ENCODE data around the gene HDAC8. TPM values are rescaled to one million over a fixed set of nuclear protein-coding genes. Genes with fewer than 3 reads are reported as not detected.
"Not testable (repeated sequence)": the region's sequence is repeated elsewhere in the genome, so short reads cannot be mapped to it uniquely, and the experiment has no call there.

Gene HDAC8
- total and polyA plus RNA-seq, 9 of the 15 experiments (the other 6 are each of a cell fraction or from before 2014, with no cell fraction given) = 18.9 to 53.8 (median 28.7) TPM

DNA sequence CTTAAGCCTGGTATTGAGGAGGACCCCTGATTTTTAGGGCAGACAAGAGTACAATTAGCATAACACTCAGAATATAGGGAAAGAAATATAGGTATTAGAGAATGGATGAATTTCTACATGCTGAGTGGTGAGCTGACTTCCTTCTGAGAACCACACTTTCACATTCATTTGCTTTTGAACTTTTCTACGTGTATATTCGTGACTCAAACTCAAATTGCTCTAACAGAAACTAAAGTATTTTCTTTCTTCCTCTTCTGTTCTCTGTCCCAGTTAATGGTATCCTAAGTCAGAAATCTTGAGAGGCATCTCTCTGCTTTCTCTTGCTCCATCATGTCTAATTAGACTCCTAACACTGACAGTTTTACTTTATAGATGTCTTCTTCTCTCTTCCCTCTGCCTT is 163.8 kb downstream of the HDAC8 start (continued):
- no peak for TF ChIP-seq EZH2 (IDR thresholded peaks at IDR 0.05; ENCODE audit: borderline replicate concordance, low read depth, low read length)

DNA sequence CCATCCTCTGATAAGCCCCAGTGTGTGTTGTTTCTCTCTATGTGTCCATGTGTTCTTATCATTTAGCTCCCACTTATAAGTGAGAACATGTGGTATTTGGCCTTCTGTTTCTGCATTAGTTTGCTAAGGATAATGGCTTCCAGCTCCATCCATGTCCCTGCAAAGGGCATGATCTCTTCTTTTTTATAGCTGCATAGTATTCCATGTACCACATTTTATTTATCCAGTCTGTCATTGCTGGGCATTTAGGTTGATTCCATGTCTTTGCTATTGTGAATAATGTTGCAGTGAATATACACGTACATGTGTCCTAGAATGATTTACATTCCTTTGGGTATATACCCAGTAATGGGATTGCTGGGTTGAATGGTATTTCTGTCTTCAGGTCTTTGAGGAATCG is 167.5 kb downstream of the HDAC8 start:
- H3K9ac ChIP-seq (ENCODE audit: insufficient read depth in 1 of 2, low read depth in 2 of 2, low read length in 2 of 2); H3K9me1 ChIP-seq (ENCODE audit: control insufficient read depth, insufficient read depth, low read length); H3K79me2 ChIP-seq (ENCODE audit: control insufficient read depth, insufficient read depth, low read length); FAIRE-seq; DNase-seq (ENCODE audit: extremely low read depth in 1 of 4, low spot score in 3 of 4); ATAC-seq; intact Hi-C loops (cut with micrococcal nuclease); CTCF ChIA-PET (ENCODE audit: low intra/inter-chr PET ratio); BruUV-seq (replicated peaks); H3K4me2 ChIP-seq (ENCODE audit: insufficient read depth, low read length); POLR2A ChIA-PET; H2AFZ ChIP-seq (ENCODE audit: low read depth, low read length); H4K20me1 ChIP-seq (replicated peaks; ENCODE audit: control insufficient read depth, insufficient read depth, low read length); H3K4me3 ChIP-seq; in situ Hi-C loops (cut with MboI); H3K27ac ChIP-seq (ENCODE audit: extremely low read depth, low read depth, low read length); H3K9me3 ChIP-seq (replicated peaks; ENCODE audit: control insufficient read depth, insufficient read depth, low read depth, low read length); H3K4me1 ChIP-seq (replicated peaks in 1 of 2; ENCODE audit: control insufficient read depth in 2 of 2, insufficient read depth in 2 of 2, low read length in 2 of 2); H3K27me3 ChIP-seq (ENCODE audit: control insufficient read depth in 2 of 2, insufficient read depth in 2 of 2, low read length in 2 of 2); H3K36me3 ChIP-seq (ENCODE audit: control insufficient read depth, insufficient read depth, low read length): not testable (repeated sequence)
- 74% methylated on average over 2 of the region's 2 CpGs for WGBS (ENCODE audit: insufficient coverage, low coverage, missing lambda C conversion rate)
- TF ChIP-seq ZNF146 (CRISPR knock-in tag; IDR thresholded peaks at IDR 0.05; ENCODE audit: unreplicated experiment) = peak; percentile 56

DNA sequence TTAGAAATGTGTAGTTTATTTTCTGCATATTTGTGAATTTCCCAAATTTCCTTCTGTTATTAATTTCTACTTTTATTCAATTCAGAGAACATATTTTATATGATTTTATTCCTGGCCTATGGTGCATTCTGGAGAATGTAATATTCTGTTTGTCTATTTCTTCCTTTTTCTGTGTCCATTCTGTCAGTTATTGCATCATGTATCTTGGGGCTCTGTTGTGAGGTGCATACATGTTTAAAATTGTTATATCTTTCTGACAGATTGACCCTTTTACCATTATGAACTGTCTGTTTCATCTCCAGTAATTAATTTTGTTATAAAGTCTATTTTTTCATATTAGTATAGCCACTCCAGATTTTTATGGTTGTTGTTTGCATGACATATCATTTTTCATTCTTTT is 170.0 kb downstream of the HDAC8 start:
- peak; percentile 42; the same call in 1 of the 3 replicates for ATAC-seq
- Histone ChIP-seq H3K9me3 (replicated peaks; ENCODE audit: control insufficient read depth, insufficient read depth, low read depth, low read length) (no peaks in the 10 kb centered on the region), H3K4me3 (no peak overlapping the region), H3K4me2 (ENCODE audit: insufficient read depth, low read length) (no peak overlapping the region), H3K4me1 (replicated peaks in 1 of 2; ENCODE audit: control insufficient read depth in 2 of 2, insufficient read depth in 2 of 2, low read length in 2 of 2) (no peaks in the 10 kb centered on the region), H3K9ac (ENCODE audit: insufficient read depth in 1 of 2, low read depth in 2 of 2, low read length in 2 of 2) (no peak overlapping the region), H2AFZ (ENCODE audit: low read depth, low read length) (no peak overlapping the region), H3K79me2 (ENCODE audit: control insufficient read depth, insufficient read depth, low read length) (no peaks in the 10 kb centered on the region), H3K9me1 (ENCODE audit: control insufficient read depth, insufficient read depth, low read length) (no peaks in the 10 kb centered on the region), H3K27me3 (ENCODE audit: control insufficient read depth in 2 of 2, insufficient read depth in 2 of 2, low read length in 2 of 2) (no peaks in the 10 kb centered on the region), H3K36me3 (ENCODE audit: control insufficient read depth, insufficient read depth, low read length) (no peaks in the 10 kb centered on the region), H3K27ac (ENCODE audit: extremely low read depth, low read depth, low read length) (no peak overlapping the region), H4K20me1 (replicated peaks; ENCODE audit: control insufficient read depth, insufficient read depth, low read length) (no peaks in the 10 kb centered on the region)
- no peak for FAIRE-seq
- ChIA-PET CTCF (ENCODE audit: low intra/inter-chr PET ratio) (no interaction called here), POLR2A (no interaction called here)
- in situ Hi-C loops (cut with MboI) = no loop called here
- intact Hi-C loops (cut with micrococcal nuclease) = no loop called here
- DNase-seq (ENCODE audit: extremely low read depth in 1 of 4, low spot score in 3 of 4) = no peak
- no TSS peak for BruUV-seq (replicated peaks)
- TF ChIP-seq HSF4 (CRISPR knock-in tag; IDR thresholded peaks at IDR 0.05; ENCODE audit: borderline replicate concordance) = no peak
- TF ChIP-seq EP300 (IDR thresholded peaks at IDR 0.05; ENCODE audit: low read length) = peak; percentile 21; the same call in 1 of the 2 replicates
- no peak for TF ChIP-seq SRSF3 (IDR thresholded peaks at IDR 0.05; ENCODE audit: insufficient read depth, low read length)
- no peak for TF ChIP-seq NR3C1 (CRISPR knock-in tag; IDR thresholded peaks at IDR 0.05)
- TF ChIP-seq, protein P1, sequence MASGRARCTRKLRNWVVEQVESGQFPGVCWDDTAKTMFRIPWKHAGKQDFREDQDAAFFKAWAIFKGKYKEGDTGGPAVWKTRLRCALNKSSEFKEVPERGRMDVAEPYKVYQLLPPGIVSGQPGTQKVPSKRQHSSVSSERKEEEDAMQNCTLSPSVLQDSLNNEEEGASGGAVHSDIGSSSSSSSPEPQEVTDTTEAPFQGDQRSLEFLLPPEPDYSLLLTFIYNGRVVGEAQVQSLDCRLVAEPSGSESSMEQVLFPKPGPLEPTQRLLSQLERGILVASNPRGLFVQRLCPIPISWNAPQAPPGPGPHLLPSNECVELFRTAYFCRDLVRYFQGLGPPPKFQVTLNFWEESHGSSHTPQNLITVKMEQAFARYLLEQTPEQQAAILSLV (tag; IDR thresholded peaks at IDR 0.05) = 0 out of 2 replicates have a peak, but pooled peaks have one; percentile 19
- TF ChIP-seq CEBPG (CRISPR knock-in tag; IDR thresholded peaks at IDR 0.05) = no peak
- TF ChIP-seq CEBPG (tag; conservative IDR thresholded peaks at IDR 0.05 in 1 of 2, IDR thresholded peaks at IDR 0.05 in 1 of 2) = peak; percentile 37 to 74
- TF ChIP-seq PHTF2 (CRISPR knock-in tag; IDR thresholded peaks at IDR 0.05) = no peak
- TF ChIP-seq NCOA1 (IDR thresholded peaks at IDR 0.05; ENCODE audit: low read depth) = no peak
- TF ChIP-seq BACH1 (tag; IDR thresholded peaks at IDR 0.05) = no peak
- no peak for TF ChIP-seq MCM2 (IDR thresholded peaks at IDR 0.05; ENCODE audit: low read depth)
- TF ChIP-seq SLC30A9 (CRISPR knock-in tag; IDR thresholded peaks at IDR 0.05) = no peak
- peak; percentile 46 to 74; a peak in 2 of 4 replicates for TF ChIP-seq TRIM24 (IDR thresholded peaks at IDR 0.05)
- no peak for TF ChIP-seq SIN3B (IDR thresholded peaks at IDR 0.05; ENCODE audit: low read depth)
